GM19467 (cell line): ENCODE results near the gene OR8G5.
"Not testable (repeated sequence)": the region's sequence is repeated elsewhere in the genome, so short reads cannot be mapped to it uniquely, and the experiment has no call there.

Experiments used
- ATAC-seq: cut with Tn5 transposase; IDR thresholded peaks from one replicate; pipeline ENCODE4 v1.9.1; 2021; ENCODE audit warnings: mild to moderate bottlenecking, moderate library complexity; ENCODE audit not compliant: unreplicated experiment

OR8G5 gene, protein sequence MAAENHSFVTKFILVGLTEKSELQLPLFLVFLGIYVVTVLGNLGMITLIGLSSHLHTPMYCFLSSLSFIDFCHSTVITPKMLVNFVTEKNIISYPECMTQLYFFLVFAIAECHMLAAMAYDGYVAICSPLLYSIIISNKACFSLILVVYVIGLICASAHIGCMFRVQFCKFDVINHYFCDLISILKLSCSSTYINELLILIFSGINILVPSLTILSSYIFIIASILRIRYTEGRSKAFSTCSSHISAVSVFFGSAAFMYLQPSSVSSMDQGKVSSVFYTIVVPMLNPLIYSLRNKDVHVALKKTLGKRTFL

DNA sequence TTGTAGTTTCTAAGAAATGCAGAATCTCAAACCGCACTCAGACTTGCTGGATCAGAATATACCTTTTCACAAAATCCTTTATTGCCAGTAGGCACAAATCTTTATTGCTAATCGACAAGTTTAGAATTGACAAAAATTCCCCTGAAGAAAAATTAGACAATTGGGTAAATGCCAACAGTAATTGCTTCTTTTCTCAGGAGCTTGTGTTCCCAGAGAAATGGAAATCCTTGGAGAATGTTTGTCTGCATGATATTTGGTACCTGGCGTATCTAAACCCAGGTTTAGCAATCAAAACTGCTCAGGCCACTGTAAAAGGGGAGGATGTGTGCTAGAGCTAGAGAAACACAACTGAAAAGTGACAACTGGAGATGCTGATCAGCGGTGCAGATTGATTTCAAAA lies at the start of gene OR8G5:
OR8G5 (plus strand) TSS at position 301 of the 400 bp plus-strand sequence. CDS start 8,556 bp downstream, outside the sequence.
- no peak for ATAC-seq

DNA sequence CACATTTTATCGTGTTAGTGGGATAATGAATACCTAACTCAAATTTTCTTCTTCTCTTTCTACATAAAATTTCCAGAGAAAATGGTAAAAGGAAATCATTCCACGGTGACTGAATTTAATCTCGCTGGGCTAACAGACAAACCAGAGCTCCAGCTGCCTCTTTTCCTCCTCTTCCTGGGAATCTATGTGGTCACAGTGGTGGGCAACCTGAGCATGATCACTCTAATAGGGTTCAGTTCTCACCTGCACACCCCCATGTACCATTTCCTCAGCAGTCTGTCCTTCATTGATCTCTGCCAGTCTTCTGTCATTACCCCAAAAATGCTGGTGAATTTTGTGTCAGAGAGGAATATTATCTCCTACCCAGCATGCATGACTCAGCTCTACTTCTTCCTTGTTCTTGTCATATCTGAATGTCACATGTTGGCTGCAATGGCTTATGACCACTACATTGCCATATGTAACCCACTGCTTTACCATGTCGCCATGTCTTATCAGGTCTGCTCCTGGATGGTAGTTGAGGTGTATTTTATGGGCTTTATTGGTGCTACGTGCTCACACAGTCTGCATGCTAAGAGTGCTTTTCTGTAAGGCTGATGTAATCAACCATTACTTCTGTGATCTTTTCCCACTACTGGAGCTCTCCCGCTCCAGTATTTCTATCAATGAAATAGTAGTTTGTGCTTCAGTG lies 48.9 kb upstream of the OR8G5 start:
- ATAC-seq, result no peak

- ATAC-seq, result no peak
Measured at GRCh38 chr11:124209824-124210357, 46.3 kb upstream of the OR8G5 start.

DNA sequence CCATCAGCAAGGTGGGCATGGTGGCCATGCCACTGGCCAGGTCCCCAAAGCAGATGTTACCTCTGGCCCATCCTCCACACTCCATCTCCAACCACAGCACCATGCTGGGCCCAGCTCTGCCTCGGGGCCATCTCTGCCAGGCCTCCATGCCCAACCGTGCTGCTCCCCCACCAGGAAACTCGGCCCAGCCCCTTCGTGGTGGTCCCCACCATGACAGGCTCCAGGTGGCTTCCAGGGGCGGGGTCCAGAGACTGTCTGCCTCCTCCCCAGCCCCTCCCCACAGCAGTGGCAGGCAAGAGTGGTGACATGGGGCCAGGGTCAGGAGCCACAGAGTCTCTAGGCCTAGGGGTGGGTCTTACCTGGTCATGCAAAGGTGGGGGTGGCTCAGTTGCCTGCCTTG lies 45.8 kb upstream of the OR8G5 start:
- no peak for ATAC-seq

DNA sequence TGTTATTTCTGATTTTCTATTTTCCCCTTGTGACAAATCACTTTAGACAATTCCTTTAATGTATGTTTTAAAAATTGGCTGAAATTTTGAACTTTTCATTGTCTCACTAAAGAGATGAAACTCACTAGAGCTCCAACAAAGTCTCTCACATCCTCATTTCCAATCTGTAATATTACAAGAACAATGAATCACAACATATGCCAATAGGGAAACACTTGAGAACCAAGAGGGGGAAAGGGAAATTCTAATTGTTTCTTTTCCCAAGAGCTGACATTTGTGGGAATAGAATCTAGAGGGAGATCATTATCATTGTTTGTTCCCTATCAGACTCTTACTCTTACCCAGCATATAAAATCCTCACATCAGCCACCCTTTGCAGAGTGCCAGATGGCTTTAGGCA lies 44.9 kb upstream of the OR8G5 start:
- ATAC-seq, result no peak

DNA sequence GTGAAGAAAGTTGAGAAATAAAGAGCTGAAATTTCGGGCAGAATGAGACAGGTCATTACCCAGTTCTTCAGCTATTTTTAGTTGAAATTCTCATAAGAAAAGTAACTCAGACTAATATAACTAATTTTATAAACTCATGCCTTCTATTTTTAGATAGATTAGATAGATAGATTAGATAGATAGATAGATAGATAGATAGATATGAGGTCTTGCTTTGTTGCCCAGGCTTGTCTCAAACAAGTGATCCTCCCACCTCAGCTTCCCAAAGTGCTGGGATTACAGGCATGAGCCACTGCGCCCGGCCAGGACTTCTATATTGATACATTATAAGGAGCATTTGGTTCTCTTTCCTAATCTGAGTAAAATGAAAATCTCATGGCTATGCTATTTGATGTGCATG lies 42.1 kb upstream of the OR8G5 start:
- ATAC-seq, result no peak

DNA sequence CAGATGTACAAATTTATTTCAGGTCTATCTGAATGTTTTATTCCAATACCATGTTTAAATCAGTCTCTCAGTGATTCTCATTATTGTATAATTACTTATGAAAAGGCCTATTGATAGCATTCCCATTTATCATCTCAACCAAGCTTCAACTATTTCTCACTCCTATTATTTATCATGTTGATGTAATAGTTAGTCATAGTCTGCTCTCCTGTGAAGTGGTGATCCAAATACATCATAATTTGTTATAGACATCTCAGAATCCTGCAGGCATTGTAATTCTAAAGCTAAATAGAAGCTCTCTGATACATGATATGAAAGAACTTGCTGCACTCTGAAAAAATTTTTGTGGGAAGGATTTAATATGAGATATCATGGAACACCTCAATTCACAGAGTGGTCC lies 37.0 kb upstream of the OR8G5 start:
- no peak for ATAC-seq

- no peak for ATAC-seq
Measured at GRCh38 chr11:124222407-124222806, 33.8 kb upstream of the OR8G5 start.

GRCh38 chr11:124224618-124225423 lies 31.4 kb upstream of the OR8G5 start:
- ATAC-seq, result not testable (repeated sequence)

GRCh38 chr11:124225471-124225870 lies 30.7 kb upstream of the OR8G5 start:
- no peak for ATAC-seq

- ATAC-seq, result no peak
Measured at GRCh38 chr11:124233376-124233775, 22.8 kb upstream of the OR8G5 start.

DNA sequence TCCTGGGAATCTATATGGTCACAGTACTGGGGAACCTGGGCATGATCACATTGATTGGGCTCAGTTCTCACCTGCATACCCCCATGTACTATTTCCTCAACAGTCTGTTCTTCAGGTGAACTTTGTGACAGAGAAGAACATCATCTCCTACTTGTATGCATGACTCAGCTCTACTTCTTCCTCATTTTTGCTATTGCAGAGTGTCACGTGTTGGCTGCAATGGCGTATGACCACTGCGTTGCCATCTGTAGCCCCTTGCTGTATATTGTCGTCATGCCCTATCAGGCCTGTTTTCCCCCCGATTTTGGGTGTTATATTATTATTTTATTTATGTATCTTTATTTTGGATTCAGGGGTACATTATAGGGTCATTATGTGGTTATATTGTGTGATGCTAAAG lies 17.7 kb upstream of the OR8G5 start:
- no peak for ATAC-seq

DNA sequence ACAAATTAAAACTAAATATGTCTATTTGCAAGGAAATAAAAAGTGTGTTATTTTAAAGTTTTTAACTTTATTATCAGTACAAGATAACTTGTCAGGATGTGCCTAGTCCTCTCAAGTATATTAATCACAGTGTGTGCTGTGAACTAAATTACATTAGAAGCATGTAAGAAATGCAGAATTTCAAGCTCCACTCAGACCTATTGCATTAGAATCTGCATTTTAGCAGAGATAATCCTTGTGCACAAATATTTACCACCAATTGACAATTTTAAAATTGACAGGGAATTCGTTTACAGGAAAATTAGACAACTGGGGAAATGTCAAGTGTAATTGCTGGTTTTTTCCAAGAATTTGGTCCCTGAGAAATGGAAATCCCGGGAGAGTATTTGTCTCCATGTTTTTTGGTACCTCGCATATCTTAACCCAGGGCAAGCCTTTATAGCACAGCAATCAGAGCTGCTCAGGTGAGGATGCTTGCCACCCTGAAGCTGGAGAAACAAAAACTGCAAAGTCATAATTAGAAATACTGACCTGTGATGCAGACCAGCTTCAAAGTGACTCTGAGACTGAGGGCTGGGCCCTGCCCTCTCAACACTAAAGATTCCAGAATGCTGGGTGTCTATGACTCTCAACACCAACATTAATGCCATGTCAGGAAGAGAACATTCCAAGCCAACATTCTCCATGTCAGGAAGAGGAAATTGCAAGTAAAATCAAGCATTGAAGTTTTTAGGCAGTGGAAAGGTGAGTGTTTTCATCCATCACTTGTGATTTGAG lies 15.4 kb upstream of the OR8G5 start, which contains the start of gene OR8G1:
OR8G1 (plus strand) TSS at position 475 of the 777 bp plus-strand sequence. CDS start 8,581 bp downstream, outside the sequence.
- no peak for ATAC-seq

DNA sequence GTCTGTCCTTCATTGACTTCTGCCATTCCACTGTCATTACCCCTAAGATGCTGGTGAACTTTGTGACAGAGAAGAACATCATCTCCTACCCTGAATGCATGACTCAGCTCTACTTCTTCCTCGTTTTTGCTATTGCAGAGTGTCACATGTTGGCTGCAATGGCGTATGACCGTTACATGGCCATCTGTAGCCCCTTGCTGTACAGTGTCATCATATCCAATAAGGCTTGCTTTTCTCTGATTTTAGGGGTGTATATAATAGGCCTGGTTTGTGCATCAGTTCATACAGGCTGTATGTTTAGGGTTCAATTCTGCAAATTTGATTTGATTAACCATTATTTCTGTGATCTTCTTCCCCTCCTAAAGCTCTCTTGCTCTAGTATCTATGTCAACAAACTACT lies 6.3 kb upstream of the OR8G5 start:
- ATAC-seq, result not testable (repeated sequence)

- not testable (repeated sequence) for ATAC-seq
Measured at GRCh38 chr11:124265041-124265440, 8.9 kb downstream of the OR8G5 start.

DNA sequence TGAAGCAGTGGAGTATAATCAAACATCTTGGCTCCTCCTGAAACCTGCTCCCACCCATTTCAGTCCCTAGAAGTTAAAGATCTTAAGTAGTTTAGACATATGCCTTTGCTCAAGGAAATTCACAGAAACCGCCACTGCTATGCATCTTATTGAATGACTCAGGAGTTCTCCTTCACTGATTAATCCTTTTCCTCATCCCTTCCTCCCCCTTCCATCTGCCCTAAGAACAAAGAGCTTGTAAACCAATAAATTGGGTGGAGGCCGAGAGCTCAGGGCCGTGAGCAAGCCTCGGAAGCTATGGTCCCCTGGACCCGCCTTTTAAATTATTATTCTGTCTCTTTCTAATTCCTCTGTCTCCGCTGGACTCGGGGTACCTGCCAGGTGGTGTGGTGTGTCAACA lies 14.7 kb downstream of the OR8G5 start:
- not testable (repeated sequence) for ATAC-seq

GRCh38 chr11:124274000-124274399 lies 17.8 kb downstream of the OR8G5 start:
- ATAC-seq, result no peak

DNA sequence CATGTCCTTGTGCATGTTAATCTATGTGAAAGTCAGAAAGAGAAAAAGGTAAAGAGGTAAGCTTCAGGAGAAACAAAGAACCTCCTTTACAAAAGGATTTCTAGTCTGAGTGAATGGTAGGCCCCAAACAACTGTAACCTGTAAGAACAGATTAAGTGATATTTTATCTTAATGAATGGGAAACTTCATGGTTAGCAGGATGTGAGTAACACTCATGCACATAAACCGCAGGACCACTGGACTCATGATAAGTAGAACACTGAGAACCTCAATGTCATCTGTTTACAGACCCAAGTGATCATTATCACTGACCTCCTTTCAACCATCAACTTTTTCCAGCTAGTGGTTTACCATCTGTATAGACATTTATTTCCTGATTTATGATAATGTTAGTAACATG lies 19.9 kb downstream of the OR8G5 start:
- ATAC-seq, result no peak

DNA sequence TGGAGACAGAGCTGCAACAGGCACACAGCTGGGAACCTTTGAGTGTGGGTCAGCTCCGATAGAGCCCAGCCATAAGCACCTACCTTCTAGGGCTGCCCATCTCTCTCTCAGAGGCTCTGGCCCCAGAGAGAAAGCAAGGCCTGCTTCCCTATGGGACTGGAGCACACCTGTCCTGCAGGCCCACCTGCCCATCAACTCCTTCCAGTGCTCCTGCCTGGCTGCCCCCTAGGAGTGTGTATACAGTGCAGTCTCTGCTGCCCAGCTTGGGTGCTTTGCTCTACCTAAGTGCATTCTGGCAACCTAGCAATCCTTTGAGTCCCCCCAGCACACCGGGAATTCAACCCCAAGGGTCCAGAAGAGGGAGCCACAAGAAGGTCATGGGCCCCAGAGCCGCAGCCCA lies 21.0 kb downstream of the OR8G5 start:
- ATAC-seq, result no peak

DNA sequence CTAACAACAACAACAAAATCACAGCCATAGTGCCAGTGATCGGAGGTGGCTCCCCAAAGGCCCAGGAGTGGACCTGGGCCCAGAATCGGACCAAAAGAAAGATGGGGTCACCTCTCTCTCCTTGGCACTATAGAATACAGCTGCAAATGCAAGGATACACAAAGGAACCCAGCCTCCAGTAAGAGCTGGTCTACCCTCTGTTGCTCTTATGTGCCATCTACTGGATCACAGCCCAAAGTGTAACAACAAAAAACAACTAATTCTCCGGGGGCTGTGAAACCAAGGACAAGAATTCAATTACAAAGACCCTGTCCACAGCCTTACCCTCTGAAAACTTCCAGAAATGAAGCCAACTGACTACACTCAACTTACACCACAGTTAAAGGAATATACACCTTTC lies 21.6 kb downstream of the OR8G5 start:
- no peak for ATAC-seq
